CD8-positive, alpha-beta memory T cell (primary cell): ENCODE results near the gene NR1H4. TPM values are rescaled to one million over a fixed set of nuclear protein-coding genes. Genes with fewer than 3 reads are reported as not detected.
A peak's percentile ranks its signal among the peaks of the same experiment; 100 is the strongest.

Experiments used
- CTCF ChIA-PET: fragments of 350-600 bp; sonication (Branson Sonifier 250); formaldehyde crosslinking; loops from one replicate; lab custom pipeline; 2021; ENCODE audit warnings: antibody characterized with exemption; lab: Charles Lee
- POLR2A ChIA-PET: fragments of 350-600 bp; sonication (Branson Sonifier 250); formaldehyde crosslinking; loops from one replicate; lab custom pipeline; 2021; ENCODE audit warnings: antibody characterized with exemption; lab: Charles Lee
- DNase-seq, 5 donors: peaks; one replicate each; pipeline versions ENCODE4 v3.0.0 to v3.0.0-alpha.2; 2020 to 2022; ENCODE audit warnings: mixed read lengths in 1 of 5
- H3K27ac ChIP-seq: one replicate; pipeline ENCODE4 v1.7.0; 2013; ENCODE audit warnings: low read depth, mild to moderate bottlenecking, low read length, moderate library complexity
- H3K27me3 ChIP-seq: 2 replicates; pipeline ENCODE4 v1.7.0; 2013; ENCODE audit warnings: low read length, mild to moderate bottlenecking; ENCODE audit not compliant: insufficient read depth, poor library complexity, severe bottlenecking
- H3K36me3 ChIP-seq: 2 replicates; pipeline ENCODE4 v1.7.0; 2013; ENCODE audit warnings: mild to moderate bottlenecking, low read length, moderate library complexity; ENCODE audit not compliant: insufficient read depth
- H3K4me1 ChIP-seq: 2 replicates; pipeline ENCODE4 v1.7.0; 2013; ENCODE audit warnings: mild to moderate bottlenecking, low read length, moderate library complexity; ENCODE audit not compliant: insufficient read depth
- H3K4me3 ChIP-seq: 2 replicates; pipeline ENCODE4 v1.7.0; 2013; ENCODE audit warnings: mild to moderate bottlenecking, low read length
- H3K9me3 ChIP-seq: 2 replicates; pipeline ENCODE4 v1.7.0; 2013; ENCODE audit warnings: mild to moderate bottlenecking, low read length
- H3K27ac Mint-ChIP-seq, 8 donors: one replicate each; pipeline ENCODE4 v1.8.0; 2020 to 2021; ENCODE audit warnings: mixed read lengths in 8 of 8, mild to moderate bottlenecking in 6 of 8, inconsistent platforms in 3 of 8, moderate library complexity in 3 of 8
- H3K27me3 Mint-ChIP-seq, 2 donors: one replicate each; pipeline ENCODE4 v1.8.0; 2020 to 2021; ENCODE audit warnings: mixed read lengths in 2 of 2, mild to moderate bottlenecking in 1 of 2, moderate library complexity in 1 of 2
- H3K36me3 Mint-ChIP-seq, 3 donors: one replicate each; pipeline ENCODE4 v1.8.0; 2020 to 2021; ENCODE audit warnings: mixed read lengths in 3 of 3, inconsistent platforms in 1 of 3, mild to moderate bottlenecking in 1 of 3
- H3K4me1 Mint-ChIP-seq, 3 donors: one replicate each; pipeline ENCODE4 v1.8.0; 2020 to 2021; ENCODE audit warnings: mixed read lengths in 3 of 3, inconsistent platforms in 1 of 3, mild to moderate bottlenecking in 1 of 3
- H3K4me3 Mint-ChIP-seq, 7 donors: one replicate each; pipeline ENCODE4 v1.8.0; 2020 to 2021; ENCODE audit warnings: mixed read lengths in 7 of 7, mild to moderate bottlenecking in 6 of 7, moderate library complexity in 4 of 7, inconsistent platforms in 2 of 7
- H3K9me3 Mint-ChIP-seq, 5 donors: one replicate each; pipeline ENCODE4 v1.8.0; 2020 to 2022; ENCODE audit warnings: mixed read lengths in 5 of 5, mild to moderate bottlenecking in 3 of 5, moderate library complexity in 2 of 5, inconsistent platforms in 1 of 5
- polyA plus RNA-seq: library from polyadenylated mRNA; unstranded; fragments of 300-500 nt; fragmentation: Illumina TruSeq; gene quantifications from one replicate; pipeline ENCODE4 v1.2.3, GENCODE V29; 2021
- total RNA-seq, 2 experiments: library from RNA; stranded (reverse); gene quantifications; one replicate each; pipeline ENCODE4 v1.2.3, GENCODE V29; 2021

NR1H4 gene
- total and polyA plus RNA-seq, 3 experiments from 2014 or later: not detected

DNA sequence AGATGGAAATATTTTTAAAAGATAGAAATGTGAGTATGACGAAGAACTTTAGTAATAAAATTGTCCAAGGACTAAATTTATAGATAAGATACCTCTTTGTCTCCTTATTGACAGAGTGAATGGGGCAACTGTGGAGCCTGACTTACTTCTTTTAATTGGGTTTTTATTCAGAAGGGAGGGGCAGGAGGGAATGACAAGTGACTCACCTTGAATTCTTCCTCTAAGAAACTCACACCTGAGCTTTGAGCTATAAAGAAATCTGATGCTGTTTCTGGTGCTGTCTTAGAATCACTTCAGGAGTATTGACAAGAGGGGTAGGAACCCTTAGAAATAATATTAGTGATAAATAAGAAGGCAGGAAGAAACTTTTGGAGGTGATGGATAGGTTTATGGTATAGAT, 951 bp downstream of the NR1H4 start:
- H3K4me3 Mint-ChIP-seq: no peak overlapping the region
- no peaks in the 10 kb centered on the region for H3K4me1 Mint-ChIP-seq
- no peak overlapping the region for H3K27ac Mint-ChIP-seq
- Histone ChIP-seq H3K36me3 (no peaks in the 10 kb centered on the region), H3K4me3 (no peak overlapping the region), H3K9me3 (no peaks in the 10 kb centered on the region), H3K4me1 (no peaks in the 10 kb centered on the region), H3K27me3 (no peaks in the 10 kb centered on the region), H3K27ac (no peak overlapping the region)
- DNase-seq: no peak
- peaks cover 0 to 2% (median 0%) of the 10 kb centered on the region in 5 donors for H3K9me3 Mint-ChIP-seq
- no peaks in the 10 kb centered on the region for H3K36me3 Mint-ChIP-seq
- CTCF ChIA-PET: no interaction called here
- peaks cover 6 to 9% of the 10 kb centered on the region in 2 donors for H3K27me3 Mint-ChIP-seq
- POLR2A ChIA-PET: no interaction called here

DNA sequence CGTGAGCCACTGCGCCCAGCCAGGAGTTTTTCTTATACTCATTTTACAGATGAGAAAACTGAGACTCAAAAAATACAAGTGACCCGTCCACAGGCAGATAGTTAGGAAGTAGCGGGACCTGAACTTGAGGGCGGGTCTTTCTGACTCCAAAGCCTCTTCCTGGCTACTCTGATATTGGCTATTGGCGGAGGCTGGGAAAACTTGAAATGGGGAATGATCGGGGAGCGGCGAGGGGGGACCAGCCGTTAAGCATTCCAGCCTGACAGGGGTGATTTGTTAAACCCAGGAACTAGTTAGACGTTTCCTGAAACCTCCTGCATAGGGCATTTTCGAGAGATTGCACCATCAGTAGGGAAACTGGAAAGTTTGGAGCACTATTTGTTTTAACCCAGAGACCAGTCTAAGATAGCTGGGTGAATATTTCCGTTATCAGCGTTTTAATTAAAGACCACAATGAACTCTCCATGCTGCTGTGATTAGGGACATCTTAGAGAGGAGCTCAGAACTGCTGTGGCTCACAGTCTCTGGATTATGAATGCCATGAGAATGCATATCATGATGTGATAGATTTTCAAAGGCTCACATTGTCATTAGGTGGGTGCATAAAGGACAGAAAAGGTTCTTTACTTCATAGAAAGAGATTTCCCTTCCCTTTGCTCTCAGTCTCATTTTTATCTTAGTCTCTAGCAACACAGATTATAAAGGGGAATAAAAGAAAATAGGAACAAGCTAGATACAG, 2.5 kb downstream of the NR1H4 start:
- Mint-ChIP-seq H3K9me3 (peaks cover 0 to 2% (median 0%) of the 10 kb centered on the region in 5 donors), H3K36me3 (no peaks in the 10 kb centered on the region), H3K27ac (peak overlapping the region in 1 of 8 donors; percentile 11), H3K4me1 (no peaks in the 10 kb centered on the region), H3K4me3 (no peak overlapping the region), H3K27me3 (peaks cover 2 to 8% of the 10 kb centered on the region in 2 donors)
- H3K9me3 ChIP-seq: no peaks in the 10 kb centered on the region
- no peak overlapping the region for H3K4me3 ChIP-seq
- no peak overlapping the region for H3K27ac ChIP-seq
- POLR2A ChIA-PET: no interaction called here
- H3K36me3 ChIP-seq: no peaks in the 10 kb centered on the region
- no peaks in the 10 kb centered on the region for H3K4me1 ChIP-seq
- no peaks in the 10 kb centered on the region for H3K27me3 ChIP-seq
- CTCF ChIA-PET: no interaction called here
- DNase-seq: no peak

- Histone ChIP-seq H3K9me3 (no peaks in the 10 kb centered on the region), H3K27ac (no peak overlapping the region), H3K36me3 (no peaks in the 10 kb centered on the region), H3K4me3 (no peak overlapping the region), H3K27me3 (no peaks in the 10 kb centered on the region), H3K4me1 (no peaks in the 10 kb centered on the region)
- H3K27me3 Mint-ChIP-seq: peaks cover 2 to 14% of the 10 kb centered on the region in 2 donors
- no peaks in the 10 kb centered on the region for H3K36me3 Mint-ChIP-seq
- no peak for DNase-seq
- CTCF ChIA-PET: no interaction called here
- POLR2A ChIA-PET: no interaction called here
- H3K9me3 Mint-ChIP-seq: peaks cover 0 to 6% (median 0%) of the 10 kb centered on the region in 5 donors
- H3K4me3 Mint-ChIP-seq: no peak overlapping the region
- H3K27ac Mint-ChIP-seq: no peak overlapping the region
- no peaks in the 10 kb centered on the region for H3K4me1 Mint-ChIP-seq
These were observed 7.4 kb downstream of the NR1H4 start for GRCh38 chr12:100481021-100481420.

GRCh38 chr12:100484183-100484886, 10.7 kb downstream of the NR1H4 start:
- Mint-ChIP-seq H3K4me3 (no peak overlapping the region), H3K36me3 (no peaks in the 10 kb centered on the region), H3K4me1 (no peaks in the 10 kb centered on the region), H3K9me3 (peaks cover 0 to 6% (median 0%) of the 10 kb centered on the region in 5 donors), H3K27me3 (peaks cover 2 to 14% of the 10 kb centered on the region in 2 donors), H3K27ac (no peak overlapping the region)
- Histone ChIP-seq H3K9me3 (no peaks in the 10 kb centered on the region), H3K27ac (no peak overlapping the region), H3K27me3 (no peaks in the 10 kb centered on the region), H3K36me3 (no peaks in the 10 kb centered on the region), H3K4me1 (no peaks in the 10 kb centered on the region), H3K4me3 (no peak overlapping the region)
- ChIA-PET POLR2A (no interaction called here), CTCF (no interaction called here)
- no peak for DNase-seq

DNA sequence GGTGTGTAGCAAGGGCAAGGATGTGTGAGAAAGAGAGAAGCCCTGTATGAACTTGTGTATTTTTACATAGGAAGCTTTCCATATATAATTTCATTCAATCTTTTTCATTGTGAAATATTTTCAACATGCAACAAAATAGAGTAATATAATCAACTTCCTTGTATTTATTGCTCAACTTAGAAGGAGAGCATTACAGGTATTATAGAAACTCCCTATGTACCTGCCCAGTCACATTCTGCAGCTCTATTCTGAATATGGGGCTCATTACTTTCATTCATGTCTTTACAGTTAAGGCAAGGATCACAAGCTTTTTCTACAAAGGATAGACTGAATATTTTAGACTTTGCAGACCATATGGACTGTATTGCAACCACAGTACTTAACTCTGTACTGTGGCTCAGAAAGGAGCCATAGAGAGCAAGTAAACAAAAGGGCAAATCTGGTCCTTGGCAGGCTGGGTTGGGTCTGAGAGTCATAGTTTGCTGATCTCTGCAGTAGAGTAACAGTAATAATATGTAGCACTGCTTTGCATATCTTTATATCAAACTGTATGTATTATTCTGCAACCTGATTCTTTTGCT, 11.3 kb downstream of the NR1H4 start:
- Histone ChIP-seq H3K27me3 (no peaks in the 10 kb centered on the region), H3K4me1 (no peaks in the 10 kb centered on the region), H3K27ac (no peak overlapping the region), H3K36me3 (no peaks in the 10 kb centered on the region), H3K9me3 (no peaks in the 10 kb centered on the region), H3K4me3 (no peak overlapping the region)
- no peak overlapping the region for H3K4me3 Mint-ChIP-seq
- peaks cover 0 to 4% (median 0%) of the 10 kb centered on the region in 5 donors for H3K9me3 Mint-ChIP-seq
- no peaks in the 10 kb centered on the region for H3K36me3 Mint-ChIP-seq
- no peak for DNase-seq
- H3K27ac Mint-ChIP-seq: no peak overlapping the region
- POLR2A ChIA-PET: no interaction called here
- CTCF ChIA-PET: no interaction called here
- H3K27me3 Mint-ChIP-seq: peaks cover 2 to 14% of the 10 kb centered on the region in 2 donors
- H3K4me1 Mint-ChIP-seq: no peaks in the 10 kb centered on the region

GRCh38 chr12:100485983-100486382, 12.3 kb downstream of the NR1H4 start:
- ChIA-PET POLR2A (no interaction called here), CTCF (no interaction called here)
- Histone ChIP-seq H3K4me3 (no peak overlapping the region), H3K9me3 (no peaks in the 10 kb centered on the region), H3K27ac (no peak overlapping the region), H3K36me3 (no peaks in the 10 kb centered on the region), H3K4me1 (no peaks in the 10 kb centered on the region), H3K27me3 (no peaks in the 10 kb centered on the region)
- DNase-seq: no peak
- Mint-ChIP-seq H3K4me3 (no peak overlapping the region), H3K4me1 (no peaks in the 10 kb centered on the region), H3K27me3 (peaks cover 0 to 14% of the 10 kb centered on the region in 2 donors), H3K9me3 (peaks cover 0 to 4% (median 0%) of the 10 kb centered on the region in 5 donors), H3K27ac (no peak overlapping the region), H3K36me3 (no peaks in the 10 kb centered on the region)

DNA sequence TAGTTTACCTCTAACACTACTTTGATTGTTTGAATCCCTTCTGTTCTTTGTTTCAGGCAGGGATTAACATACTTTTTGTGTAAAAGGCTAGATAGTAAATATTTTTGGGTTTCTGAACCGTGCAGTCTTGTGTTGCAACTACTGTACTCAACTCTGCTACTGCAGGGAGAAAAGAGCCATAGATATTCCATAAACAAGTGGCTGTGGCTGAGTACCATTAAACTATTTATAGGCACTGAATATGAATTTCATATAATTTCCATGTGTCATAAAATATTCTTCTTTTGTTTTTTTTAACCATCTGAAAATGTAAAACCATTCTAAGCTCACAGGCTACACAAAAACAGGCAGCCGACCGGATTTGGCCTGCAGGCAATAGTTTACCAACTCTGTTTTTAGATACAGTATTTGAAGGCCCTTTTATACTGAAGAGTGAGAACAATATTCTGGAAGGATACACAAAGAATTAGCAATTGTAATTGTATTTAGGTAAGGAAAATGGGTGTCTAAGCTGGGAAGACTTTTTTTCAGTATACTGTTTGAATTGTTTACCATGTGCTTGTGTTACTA, 15.7 kb downstream of the NR1H4 start:
- Histone ChIP-seq H3K36me3 (no peaks in the 10 kb centered on the region), H3K4me3 (no peak overlapping the region), H3K4me1 (no peaks in the 10 kb centered on the region), H3K27ac (no peak overlapping the region), H3K27me3 (no peaks in the 10 kb centered on the region), H3K9me3 (no peaks in the 10 kb centered on the region)
- no peak overlapping the region for H3K27ac Mint-ChIP-seq
- H3K9me3 Mint-ChIP-seq: peaks cover 0 to 2% (median 0%) of the 10 kb centered on the region in 5 donors
- CTCF ChIA-PET: no interaction called here
- H3K27me3 Mint-ChIP-seq: peaks cover 0 to 7% of the 10 kb centered on the region in 2 donors
- no peak overlapping the region for H3K4me3 Mint-ChIP-seq
- POLR2A ChIA-PET: no interaction called here
- DNase-seq: no peak
- no peaks in the 10 kb centered on the region for H3K4me1 Mint-ChIP-seq
- no peaks in the 10 kb centered on the region for H3K36me3 Mint-ChIP-seq

DNA sequence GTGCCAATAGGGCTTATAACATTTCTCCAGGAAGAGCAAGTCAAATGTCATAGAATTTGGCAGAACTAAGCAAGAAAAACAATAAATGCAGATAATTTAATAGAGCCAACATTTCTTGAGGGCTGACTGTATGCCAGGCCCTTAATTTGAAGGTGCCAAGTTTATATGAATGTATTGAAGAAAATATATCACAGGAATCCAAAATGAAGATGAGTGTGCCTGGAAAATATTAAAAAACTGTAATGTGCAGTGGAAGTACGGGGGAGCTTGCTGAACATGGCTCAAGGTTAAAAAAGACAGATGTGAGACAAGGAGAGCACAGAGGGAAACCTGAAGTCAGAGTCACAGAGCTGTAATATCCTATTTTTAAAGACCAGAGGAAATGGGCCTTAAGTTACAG, 16.4 kb downstream of the NR1H4 start:
- no peaks in the 10 kb centered on the region for H3K4me1 ChIP-seq
- ChIA-PET POLR2A (no interaction called here), CTCF (interaction anchor here (1.0 kb wide), 1 partner anchor 8 kb away, joined by 3 read pairs; no protein-coding TSS in a partner anchor)
- Mint-ChIP-seq H3K27me3 (peaks cover 0 to 3% of the 10 kb centered on the region in 2 donors), H3K27ac (no peak overlapping the region), H3K36me3 (no peaks in the 10 kb centered on the region), H3K4me1 (no peaks in the 10 kb centered on the region), H3K4me3 (no peak overlapping the region), H3K9me3 (no peaks in the 10 kb centered on the region)
- DNase-seq: no peak
- H3K4me3 ChIP-seq: no peak overlapping the region
- no peaks in the 10 kb centered on the region for H3K27me3 ChIP-seq
- H3K27ac ChIP-seq: no peak overlapping the region
- H3K9me3 ChIP-seq: no peaks in the 10 kb centered on the region
- H3K36me3 ChIP-seq: no peaks in the 10 kb centered on the region
